ENCODE results near the gene RBSN. TPM values are rescaled to one million over a fixed set of nuclear protein-coding genes. Genes with fewer than 3 reads are reported as not detected.
"Not testable (repeated sequence)": the region's sequence is repeated elsewhere in the genome, so short reads cannot be mapped to it uniquely, and the experiment has no call there.

The RBSN gene
- total RNA-seq (10 to 100 TPM; 20.5 to 54.4 (median 39.6) TPM), polyA plus RNA-seq (10 to 100 TPM; 21.6 to 30.3 TPM), total RNA-seq (42.5 reads per million, percentile 68 among the genes with 10 or more reads in this experiment)

GRCh38 chr3:15098503-15099363 lies at the start of gene RBSN:
RBSN (minus strand) TSS chr3:15099148; CDS start chr3:15096120, 3,028 bp downstream.
- peaks cover 0 to 26% (median 22%) of the 10 kb centered on the region in 3 experiments for H3K36me3 ChIP-seq (ENCODE audit: control insufficient read depth in 2 of 3, insufficient read depth in 3 of 3, low read length in 3 of 3)
- H3K4me3 ChIP-seq (ENCODE audit: low read length) = peak within 1 kb of the TSS; percentile 83
- peak within 1 kb of the TSS; percentile 90 to 99 (median 96) for H3K4me3 Mint-ChIP-seq
- peaks cover 21 to 42% (median 30%) of the 10 kb centered on the region in 7 donors for H3K4me1 Mint-ChIP-seq
- no peaks in the 10 kb centered on the region for H3K27me3 ChIP-seq (ENCODE audit: control insufficient read depth in 2 of 2, insufficient read depth in 2 of 2, low read length in 2 of 2)
- intact Hi-C loops (cut with micrococcal nuclease) = loop anchor here (1.0 to 10.0 kb wide), 15 partner anchors 10 to 1166 kb away; partner anchors contain the start of genes BTD (in 2 of the 2), CAPN7 (in 2 of the 2), EAF1 (in 2 of the 2) and HACL1 (in 2 of the 2)
- POLR2A ChIA-PET = interaction anchor here (0.6 to 3.5 kb wide), 16 partner anchors 9 to 1166 kb away, joined by 3 to 23 read pairs (median 4); partner anchors contain the start of genes CAPN7, CCDC174, DPH3 and LSM3
- H3K9me3 ChIP-seq (ENCODE audit: control insufficient read depth in 2 of 3, low read length in 3 of 3) = no peaks in the 10 kb centered on the region
- H3K27me3 Mint-ChIP-seq = peaks cover 0 to 9% (median 2%) of the 10 kb centered on the region in 5 donors
- DNase-seq = peak; percentile 87 to 96 (median 94)
- peaks cover 0 to 26% (median 5%) of the 10 kb centered on the region in 5 donors for H3K36me3 Mint-ChIP-seq
- peaks cover 0 to 1% (median 0%) of the 10 kb centered on the region in 11 donors for H3K9me3 Mint-ChIP-seq
- peaks cover 8 to 14% of the 10 kb centered on the region in 2 donors for H3K4me1 ChIP-seq (ENCODE audit: control insufficient read depth in 2 of 2, insufficient read depth in 2 of 2, low read length in 2 of 2)
- peak within 1 kb of the TSS; percentile 96 for H3K27ac ChIP-seq (ENCODE audit: low read depth, low read length)
- CTCF ChIA-PET = interaction anchor here (0.7 to 1.3 kb wide), 4 partner anchors 10 to 178 kb away, joined by 3 to 5 read pairs (median 4); no protein-coding TSS in a partner anchor
- ATAC-seq = peak; percentile 87
- peak within 1 kb of the TSS; percentile 90 to 99 (median 98) for H3K27ac Mint-ChIP-seq

GRCh38 chr3:15148614-15149013 lies 49.7 kb upstream of the RBSN start:
- Histone ChIP-seq H3K27ac (ENCODE audit: low read depth, low read length) (no peak overlapping the region), H3K4me1 (ENCODE audit: control insufficient read depth in 2 of 2, insufficient read depth in 2 of 2, low read length in 2 of 2) (no peaks in the 10 kb centered on the region), H3K9me3 (ENCODE audit: control insufficient read depth in 2 of 3, low read length in 3 of 3) (no peaks in the 10 kb centered on the region), H3K27me3 (ENCODE audit: control insufficient read depth in 2 of 2, insufficient read depth in 2 of 2, low read length in 2 of 2) (no peaks in the 10 kb centered on the region), H3K4me3 (ENCODE audit: low read length) (no peak overlapping the region), H3K36me3 (ENCODE audit: control insufficient read depth in 2 of 3, insufficient read depth in 3 of 3, low read length in 3 of 3) (no peaks in the 10 kb centered on the region)
- Mint-ChIP-seq H3K4me1 (peaks cover 0 to 2% (median 0%) of the 10 kb centered on the region in 7 donors), H3K27me3 (peaks cover 16 to 57% (median 36%) of the 10 kb centered on the region in 5 donors), H3K4me3 (no peak overlapping the region), H3K9me3 (no peaks in the 10 kb centered on the region), H3K36me3 (peaks cover 0 to 4% (median 0%) of the 10 kb centered on the region in 5 donors), H3K27ac (no peak overlapping the region)
- intact Hi-C loops (cut with micrococcal nuclease) = no loop called here
- ChIA-PET POLR2A (no interaction called here), CTCF (no interaction called here)
- ATAC-seq (no peak), DNase-seq (no peak)

- CTCF ChIA-PET; ATAC-seq; H3K36me3 Mint-ChIP-seq; DNase-seq; intact Hi-C loops (cut with micrococcal nuclease); H3K9me3 Mint-ChIP-seq; H3K4me1 ChIP-seq (ENCODE audit: control insufficient read depth in 2 of 2, insufficient read depth in 2 of 2, low read length in 2 of 2); H3K4me3 ChIP-seq (ENCODE audit: low read length); H3K9me3 ChIP-seq (ENCODE audit: control insufficient read depth in 2 of 3, low read length in 3 of 3); H3K27ac ChIP-seq (ENCODE audit: low read depth, low read length); H3K36me3 ChIP-seq (ENCODE audit: control insufficient read depth in 2 of 3, insufficient read depth in 3 of 3, low read length in 3 of 3); H3K4me1 Mint-ChIP-seq; H3K27me3 ChIP-seq (ENCODE audit: control insufficient read depth in 2 of 2, insufficient read depth in 2 of 2, low read length in 2 of 2); H3K4me3 Mint-ChIP-seq; POLR2A ChIA-PET; H3K27ac Mint-ChIP-seq: not testable (repeated sequence)
- H3K27me3 Mint-ChIP-seq = peaks cover 7 to 44% (median 21%) of the 10 kb centered on the region in 5 donors
Observed at GRCh38 chr3:15136885-15137284, 37.9 kb upstream of the RBSN start.

- H3K27me3 ChIP-seq (ENCODE audit: control insufficient read depth in 2 of 2, insufficient read depth in 2 of 2, low read length in 2 of 2); H3K27ac ChIP-seq (ENCODE audit: low read depth, low read length); CTCF ChIA-PET; H3K4me3 ChIP-seq (ENCODE audit: low read length); H3K36me3 ChIP-seq (ENCODE audit: control insufficient read depth in 2 of 3, insufficient read depth in 3 of 3, low read length in 3 of 3); H3K4me1 ChIP-seq (ENCODE audit: control insufficient read depth in 2 of 2, insufficient read depth in 2 of 2, low read length in 2 of 2); intact Hi-C loops (cut with micrococcal nuclease); H3K27ac Mint-ChIP-seq; DNase-seq; H3K9me3 Mint-ChIP-seq; H3K36me3 Mint-ChIP-seq; H3K4me3 Mint-ChIP-seq; H3K4me1 Mint-ChIP-seq; H3K9me3 ChIP-seq (ENCODE audit: control insufficient read depth in 2 of 3, low read length in 3 of 3); ATAC-seq; POLR2A ChIA-PET: not testable (repeated sequence)
- peaks cover 7 to 40% (median 20%) of the 10 kb centered on the region in 5 donors for H3K27me3 Mint-ChIP-seq
Observed at GRCh38 chr3:15134968-15135367, 36.0 kb upstream of the RBSN start.

- CTCF ChIA-PET; ATAC-seq; H3K36me3 Mint-ChIP-seq; H3K9me3 Mint-ChIP-seq; H3K4me1 Mint-ChIP-seq; H3K4me1 ChIP-seq (ENCODE audit: control insufficient read depth in 2 of 2, insufficient read depth in 2 of 2, low read length in 2 of 2); H3K36me3 ChIP-seq (ENCODE audit: control insufficient read depth in 2 of 3, insufficient read depth in 3 of 3, low read length in 3 of 3); H3K9me3 ChIP-seq (ENCODE audit: control insufficient read depth in 2 of 3, low read length in 3 of 3); H3K27ac ChIP-seq (ENCODE audit: low read depth, low read length); H3K4me3 Mint-ChIP-seq; POLR2A ChIA-PET; DNase-seq; intact Hi-C loops (cut with micrococcal nuclease); H3K4me3 ChIP-seq (ENCODE audit: low read length); H3K27ac Mint-ChIP-seq; H3K27me3 ChIP-seq (ENCODE audit: control insufficient read depth in 2 of 2, insufficient read depth in 2 of 2, low read length in 2 of 2): not testable (repeated sequence)
- H3K27me3 Mint-ChIP-seq = peaks cover 0 to 19% (median 5%) of the 10 kb centered on the region in 5 donors
Observed at GRCh38 chr3:15128403-15128802, 29.5 kb upstream of the RBSN start.

GRCh38 chr3:15126975-15127374 lies 28.0 kb upstream of the RBSN start:
- POLR2A ChIA-PET; H3K27ac ChIP-seq (ENCODE audit: low read depth, low read length); H3K9me3 ChIP-seq (ENCODE audit: control insufficient read depth in 2 of 3, low read length in 3 of 3); H3K36me3 Mint-ChIP-seq; H3K4me1 Mint-ChIP-seq; intact Hi-C loops (cut with micrococcal nuclease); H3K4me3 Mint-ChIP-seq; H3K4me3 ChIP-seq (ENCODE audit: low read length); ATAC-seq; H3K36me3 ChIP-seq (ENCODE audit: control insufficient read depth in 2 of 3, insufficient read depth in 3 of 3, low read length in 3 of 3); H3K9me3 Mint-ChIP-seq; CTCF ChIA-PET; H3K4me1 ChIP-seq (ENCODE audit: control insufficient read depth in 2 of 2, insufficient read depth in 2 of 2, low read length in 2 of 2); H3K27me3 ChIP-seq (ENCODE audit: control insufficient read depth in 2 of 2, insufficient read depth in 2 of 2, low read length in 2 of 2); DNase-seq; H3K27ac Mint-ChIP-seq: not testable (repeated sequence)
- peaks cover 0 to 12% (median 5%) of the 10 kb centered on the region in 5 donors for H3K27me3 Mint-ChIP-seq

Data from naive thymus-derived CD4-positive, alpha-beta T cell (primary cell).